Measurements from ENCODE around the gene NXPH2.

DNA sequence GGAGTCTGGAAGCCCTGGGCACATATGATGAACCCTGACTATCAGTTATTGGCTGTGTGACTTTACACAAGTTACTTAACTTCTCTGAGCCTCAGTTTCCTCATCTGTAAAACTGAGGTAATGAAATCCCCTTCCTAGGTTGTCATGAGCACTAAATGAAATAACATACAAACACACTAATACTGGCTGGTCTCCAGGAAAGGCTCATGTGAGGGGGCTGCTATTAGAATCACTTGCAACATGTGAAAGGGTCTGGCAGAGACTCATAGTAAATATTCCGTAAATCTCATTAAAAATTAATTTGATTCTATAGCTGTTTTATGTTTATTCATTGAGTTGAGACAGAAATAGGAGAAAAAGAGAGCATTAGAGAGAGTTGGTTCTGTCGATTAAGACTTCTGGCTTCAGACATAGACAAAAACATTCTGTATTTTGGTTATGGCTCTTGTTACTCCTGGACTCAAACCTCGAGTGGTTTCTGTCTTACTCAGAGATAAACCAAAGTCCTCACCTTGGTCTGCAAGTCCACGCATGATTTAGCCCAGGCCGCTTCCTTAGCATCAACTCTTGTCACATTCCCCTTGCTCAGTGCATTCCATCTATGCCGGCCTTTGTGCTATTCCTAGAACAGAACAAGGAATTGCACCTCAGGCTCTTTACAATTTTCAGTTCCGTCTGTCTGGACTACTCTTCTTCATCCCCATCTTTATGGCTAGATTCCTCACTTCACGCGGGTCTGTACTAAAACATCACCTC is 139.1 kb downstream of the NXPH2 start:
- TF ChIP-seq, protein P1, sequence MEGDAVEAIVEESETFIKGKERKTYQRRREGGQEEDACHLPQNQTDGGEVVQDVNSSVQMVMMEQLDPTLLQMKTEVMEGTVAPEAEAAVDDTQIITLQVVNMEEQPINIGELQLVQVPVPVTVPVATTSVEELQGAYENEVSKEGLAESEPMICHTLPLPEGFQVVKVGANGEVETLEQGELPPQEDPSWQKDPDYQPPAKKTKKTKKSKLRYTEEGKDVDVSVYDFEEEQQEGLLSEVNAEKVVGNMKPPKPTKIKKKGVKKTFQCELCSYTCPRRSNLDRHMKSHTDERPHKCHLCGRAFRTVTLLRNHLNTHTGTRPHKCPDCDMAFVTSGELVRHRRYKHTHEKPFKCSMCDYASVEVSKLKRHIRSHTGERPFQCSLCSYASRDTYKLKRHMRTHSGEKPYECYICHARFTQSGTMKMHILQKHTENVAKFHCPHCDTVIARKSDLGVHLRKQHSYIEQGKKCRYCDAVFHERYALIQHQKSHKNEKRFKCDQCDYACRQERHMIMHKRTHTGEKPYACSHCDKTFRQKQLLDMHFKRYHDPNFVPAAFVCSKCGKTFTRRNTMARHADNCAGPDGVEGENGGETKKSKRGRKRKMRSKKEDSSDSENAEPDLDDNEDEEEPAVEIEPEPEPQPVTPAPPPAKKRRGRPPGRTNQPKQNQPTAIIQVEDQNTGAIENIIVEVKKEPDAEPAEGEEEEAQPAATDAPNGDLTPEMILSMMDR (IDR thresholded peaks at IDR 0.05 in 4 of 5, conservative IDR thresholded peaks at IDR 0.05 in 1 of 5): no peak
- no peak for TF ChIP-seq POLR2A (IDR thresholded peaks at IDR 0.05)

All from gastrocnemius medialis (tissue), 4 donors.